Aorta (tissue), 5 donors: ENCODE data around the gene KIF2C. TPM values are rescaled to one million over a fixed set of nuclear protein-coding genes. Genes with fewer than 3 reads are reported as not detected.
A peak's percentile ranks its signal among the peaks of the same experiment; 100 is the strongest.

Experiments
- ATAC-seq: fragments of 200-7000 bp; cut with Tn5 transposase; one replicate; pipeline ENCODE4 v1.9.1; 2022; ENCODE audit warnings: moderate library complexity; ENCODE audit not compliant: low FRiP score
- DNase-seq, 2 donors: peaks; one replicate each; pipeline ENCODE4 v3.0.0-alpha.2; 2020
- H3K27ac ChIP-seq, 2 donors: one replicate each; pipeline ENCODE4 v1.5.1; 2013; ENCODE audit warnings: low read length in 2 of 2, mild to moderate bottlenecking in 2 of 2, moderate library complexity in 2 of 2, control low read depth in 1 of 2, inconsistent platforms in 1 of 2, low read depth in 1 of 2
- H3K27me3 ChIP-seq, 2 donors: one replicate each; pipeline ENCODE4 v1.6.1; 2013; ENCODE audit warnings: control low read depth in 1 of 2, low read length in 1 of 2, mild to moderate bottlenecking in 1 of 2, moderate library complexity in 1 of 2; ENCODE audit not compliant: insufficient read depth in 2 of 2, control insufficient read depth in 1 of 2
- H3K36me3 ChIP-seq, 2 donors: one replicate each; pipeline ENCODE4 v1.6.1; 2013; ENCODE audit warnings: control low read depth in 1 of 2, low read length in 1 of 2, mild to moderate bottlenecking in 1 of 2; ENCODE audit not compliant: insufficient read depth in 2 of 2, control insufficient read depth in 1 of 2
- H3K4me1 ChIP-seq, 2 donors: one replicate each; pipeline ENCODE4 v1.6.1; 2013; ENCODE audit warnings: low read length in 2 of 2, control low read depth in 1 of 2, mild to moderate bottlenecking in 1 of 2, moderate library complexity in 1 of 2; ENCODE audit not compliant: insufficient read depth in 2 of 2, control insufficient read depth in 1 of 2
- H3K4me3 ChIP-seq, 2 donors: one replicate each; pipeline ENCODE4 v1.5.1; 2013; ENCODE audit warnings: low read length in 2 of 2, control low read depth in 1 of 2, mild to moderate bottlenecking in 1 of 2
- H3K9me3 ChIP-seq: one replicate; pipeline ENCODE4 v1.6.1; 2013; ENCODE audit warnings: mild to moderate bottlenecking, low read length; ENCODE audit not compliant: control insufficient read depth
- WGBS, 2 donors: extraction: QIAGEN DNeasy Blood & Tissue Kit; methylation state at CpG; one replicate each; pipeline ENCODE4 v1.1.7; 2013; 5-methylcytosine and 5-hydroxymethylcytosine counted together
- intact Hi-C, 2 donors: fragments of 100-400 bp; cut with DNase I; formaldehyde crosslinking; loops; one replicate each; pipeline versions ENCODE4 v1.14.2 to v1.15.0; 2022
- polyA plus RNA-seq, 2 donors: library from polyadenylated mRNA; stranded (reverse); fragments of 200-250 nt; gene quantifications; one replicate each; pipeline ENCODE4 v1.2.3, GENCODE V29; 2013
- total RNA-seq, 2 donors: library from RNA; stranded (reverse); fragmentation: NEBNext Ultra II Directional; extraction: Animal tissue kit (Norgen Biotek cat#: 25700); gene quantifications; one replicate each; pipeline ENCODE4 v1.2.1, GENCODE V29; 2021
- donor health status: healthy with polysubstance abuse.
- donor health status: Bipolar disorder and iron deficiency.
- donor health status: DM: no; HTN: no; CAD: no.
- donor health status: DM: no; HTN: no; CAD: no.
- donor health status: DM: yes; HTN: yes; CAD: no.

Gene KIF2C
- total and polyA plus RNA-seq, 4 donors, result 0.75 to 3.5 (median 1.6) TPM

GRCh38 chr1:44723496-44724295, 15.9 kb upstream of the KIF2C start:
- Histone ChIP-seq H3K27me3 (peaks cover 0 to 2% of the 10 kb centered on the region in 2 donors), H3K36me3 (no peaks in the 10 kb centered on the region), H3K27ac (no peak overlapping the region), H3K4me1 (no peaks in the 10 kb centered on the region), H3K4me3 (no peak overlapping the region), H3K9me3 (no peaks in the 10 kb centered on the region)
- DNase-seq (peak in 1 of 2 donors; percentile 63), ATAC-seq (no peak)
- intact Hi-C loops, result no loop called here
- WGBS, 2 donors, result 87 to 91% methylated on average over 28 of the region's 28 CpGs

- WGBS, 2 donors, result 75 to 81% methylated on average over 63 to 64 of the region's 64 CpGs
- Histone ChIP-seq H3K9me3 (no peaks in the 10 kb centered on the region), H3K27me3 (peaks cover 0 to 2% of the 10 kb centered on the region in 2 donors), H3K4me3 (no peak overlapping the region), H3K27ac (no peak overlapping the region), H3K4me1 (no peaks in the 10 kb centered on the region), H3K36me3 (no peaks in the 10 kb centered on the region)
- DNase-seq, result no peak
- intact Hi-C loops, result no loop called here
- ATAC-seq, result no peak
Measured at GRCh38 chr1:44724296-44724954, 15.2 kb upstream of the KIF2C start.

- no peaks in the 10 kb centered on the region for H3K4me1 ChIP-seq
- ATAC-seq, result no peak
Measured at GRCh38 chr1:44724955-44725698, 14.5 kb upstream of the KIF2C start.

GRCh38 chr1:44730741-44731512, 8.7 kb upstream of the KIF2C start, which contains the start of gene RNU5D-1:
Gene RNU5D-1, minus strand, starts transcription at chr1:44731170.
- no peaks in the 10 kb centered on the region for H3K27me3 ChIP-seq
- peak; percentile 94 for ATAC-seq
- peak; percentile 96 to 98 for DNase-seq
- no peaks in the 10 kb centered on the region for H3K4me1 ChIP-seq
- H3K36me3 ChIP-seq, result no peaks in the 10 kb centered on the region
- intact Hi-C loops, result loop anchor here (5.0 to 10.0 kb wide), 4 partner anchors 74 to 571 kb away; partner anchors contain the start of genes BTBD19 (in 1 of the 2), DYNLT4 (in 1 of the 2), HECTD3 (in 1 of the 2) and PLK3 (in 1 of the 2)
- WGBS, 2 donors, result 0 to 1% methylated on average over 19 of the region's 19 CpGs
- H3K9me3 ChIP-seq, result no peaks in the 10 kb centered on the region
- H3K4me3 ChIP-seq, result no peak within 1 kb of the TSS
- peak within 1 kb of the TSS; percentile 57 to 86 for H3K27ac ChIP-seq

More at GRCh38 chr1:44724955-44725698, 14.5 kb upstream of the KIF2C start:
- Histone ChIP-seq H3K4me3 (no peak overlapping the region), H3K27me3 (peaks cover 0 to 2% of the 10 kb centered on the region in 2 donors), H3K9me3 (no peaks in the 10 kb centered on the region), H3K36me3 (no peaks in the 10 kb centered on the region), H3K27ac (no peak overlapping the region)
- no peak for DNase-seq
- intact Hi-C loops, result no loop called here
- WGBS, 2 donors, result 86 to 89% methylated on average over 27 of the region's 27 CpGs

GRCh38 chr1:44733365-44733764, 6.3 kb upstream of the KIF2C start:
- H3K36me3 ChIP-seq, result no peaks in the 10 kb centered on the region
- peak overlapping the region in 1 of 2 donors; percentile 14 for H3K27ac ChIP-seq
- no peak overlapping the region for H3K4me3 ChIP-seq
- no peaks in the 10 kb centered on the region for H3K4me1 ChIP-seq
- no peaks in the 10 kb centered on the region for H3K27me3 ChIP-seq
- DNase-seq (no peak), ATAC-seq (no peak)
- intact Hi-C loops, result loop anchor here (5.0 to 10.0 kb wide), 4 partner anchors 71 to 569 kb away; partner anchors contain the start of genes BTBD19 (in 1 of the 2), DYNLT4 (in 1 of the 2), HECTD3 (in 1 of the 2) and PLK3 (in 1 of the 2)
- no peaks in the 10 kb centered on the region for H3K9me3 ChIP-seq
- 59 to 73% methylated on average over 1 of the region's 1 CpG for WGBS, 2 donors

GRCh38 chr1:44733784-44734183, 5.9 kb upstream of the KIF2C start:
- Histone ChIP-seq H3K27me3 (no peaks in the 10 kb centered on the region), H3K9me3 (no peaks in the 10 kb centered on the region), H3K27ac (peak overlapping the region in 1 of 2 donors; percentile 14), H3K4me1 (no peaks in the 10 kb centered on the region), H3K4me3 (no peak overlapping the region), H3K36me3 (no peaks in the 10 kb centered on the region)
- intact Hi-C loops, result loop anchor here (5.0 to 10.0 kb wide), 4 partner anchors 71 to 569 kb away; partner anchors contain the start of genes BTBD19 (in 1 of the 2), DYNLT4 (in 1 of the 2), HECTD3 (in 1 of the 2) and PLK3 (in 1 of the 2)
- DNase-seq (no peak), ATAC-seq (no peak)
- 77 to 78% methylated on average over 1 of the region's 1 CpG for WGBS, 2 donors

- Histone ChIP-seq H3K4me3 (no peak overlapping the region), H3K27me3 (no peaks in the 10 kb centered on the region), H3K9me3 (no peaks in the 10 kb centered on the region), H3K36me3 (no peaks in the 10 kb centered on the region), H3K27ac (no peak overlapping the region), H3K4me1 (no peaks in the 10 kb centered on the region)
- no peak for ATAC-seq
- DNase-seq, result no peak
- WGBS, 2 donors, result 90 to 91% methylated on average over 1 of the region's 1 CpG
- intact Hi-C loops, result loop anchor here in 1 of 2 donors (5.0 to 10.0 kb wide), 2 partner anchors 41 to 69 kb away; partner anchors contain the start of genes BTBD19, DYNLT4, PLK3 and RPS8
Measured at GRCh38 chr1:44735992-44736391, 3.6 kb upstream of the KIF2C start.
